ENCODE data around the gene CRIP2. TPM values are rescaled to one million over a fixed set of nuclear protein-coding genes. Genes with fewer than 3 reads are reported as not detected.
A peak's percentile ranks its signal among the peaks of the same experiment; 100 is the strongest.

CRIP2 gene
- polyA plus RNA-seq, 1 experiment = 28.2 TPM

- TF ChIP-seq CTCF (IDR thresholded peaks at IDR 0.05; ENCODE audit: low read depth, low read length) = peak; percentile 57
- Histone ChIP-seq H3K4me3 (ENCODE audit: low read depth, low read length) (peak within 1 kb of the TSS; percentile 71), H3K27me3 (ENCODE audit: control insufficient read depth, insufficient read depth, low read length) (peaks cover 22% of the 10 kb centered on the region), H3K9me3 (ENCODE audit: control insufficient read depth, insufficient read depth, low read length) (no peaks in the 10 kb centered on the region; the same call in 1 of the 2 replicates), H3K27ac (ENCODE audit: low read depth, low read length) (no peak within 1 kb of the TSS)
- POLR2A ChIA-PET = interaction anchor here (0.6 to 1.7 kb wide), 3 partner anchors 9 to 736 kb away, joined by 3 to 15 read pairs (median 5); no protein-coding TSS in a partner anchor
- DNase-seq (ENCODE audit: low read depth, low spot score) = peak; percentile 100
- CTCF ChIA-PET = interaction anchor here (0.8 to 3.5 kb wide), 9 partner anchors 10 to 120 kb away, joined by 3 to 52 read pairs (median 4); no protein-coding TSS in a partner anchor
Observed at GRCh38 chr14:105490572-105491365, 16.1 kb downstream of the CRIP2 start, which contains the start of gene TEDC1. Gene TEDC1 (plus strand): TSS chr14:105491246. CDS start chr14:105491376, 130 bp downstream.

- Histone ChIP-seq H3K27me3 (ENCODE audit: control insufficient read depth, insufficient read depth, low read length) (peaks cover 15% of the 10 kb centered on the region), H3K4me3 (ENCODE audit: low read depth, low read length) (peak overlapping the region; percentile 65), H3K27ac (ENCODE audit: low read depth, low read length) (no peak overlapping the region), H3K9me3 (ENCODE audit: control insufficient read depth, insufficient read depth, low read length) (no peaks in the 10 kb centered on the region; the same call in 1 of the 2 replicates)
- DNase-seq (ENCODE audit: low read depth, low spot score) = no peak
- no peak for TF ChIP-seq CTCF (IDR thresholded peaks at IDR 0.05; ENCODE audit: low read depth, low read length)
- CTCF ChIA-PET = interaction anchor here (3.5 kb wide), 1 partner anchor 10 kb away, joined by 52 read pairs; no protein-coding TSS in a partner anchor
- POLR2A ChIA-PET = interaction anchor here (1.0 kb wide), 1 partner anchor 11 kb away, joined by 3 read pairs; no protein-coding TSS in a partner anchor
Observed at GRCh38 chr14:105491366-105491973, 16.8 kb downstream of the CRIP2 start.

GRCh38 chr14:105492031-105492970 is 17.7 kb downstream of the CRIP2 start:
- DNase-seq (ENCODE audit: low read depth, low spot score) = no peak
- Histone ChIP-seq H3K4me3 (ENCODE audit: low read depth, low read length) (no peak overlapping the region), H3K27ac (ENCODE audit: low read depth, low read length) (no peak overlapping the region), H3K27me3 (ENCODE audit: control insufficient read depth, insufficient read depth, low read length) (peaks cover 7% of the 10 kb centered on the region), H3K9me3 (ENCODE audit: control insufficient read depth, insufficient read depth, low read length) (no peaks in the 10 kb centered on the region; the same call in 1 of the 2 replicates)
- TF ChIP-seq CTCF (IDR thresholded peaks at IDR 0.05; ENCODE audit: low read depth, low read length) = no peak
- ChIA-PET POLR2A (interaction anchor here (1.0 kb wide), 1 partner anchor 12 kb away, joined by 3 read pairs; no protein-coding TSS in a partner anchor), CTCF (interaction anchor here (3.5 kb wide), 1 partner anchor 11 kb away, joined by 52 read pairs; no protein-coding TSS in a partner anchor)

GRCh38 chr14:105492971-105493871 is 18.6 kb downstream of the CRIP2 start:
- ChIA-PET CTCF (no interaction called here), POLR2A (no interaction called here)
- Histone ChIP-seq H3K27me3 (ENCODE audit: control insufficient read depth, insufficient read depth, low read length) (no peaks in the 10 kb centered on the region), H3K9me3 (ENCODE audit: control insufficient read depth, insufficient read depth, low read length) (no peaks in the 10 kb centered on the region; the same call in 1 of the 2 replicates), H3K27ac (ENCODE audit: low read depth, low read length) (no peak overlapping the region), H3K4me3 (ENCODE audit: low read depth, low read length) (no peak overlapping the region)
- DNase-seq (ENCODE audit: low read depth, low spot score) = no peak
- TF ChIP-seq CTCF (IDR thresholded peaks at IDR 0.05; ENCODE audit: low read depth, low read length) = no peak
